Measurements from ENCODE around the gene SLC7A6. TPM values are rescaled to one million over a fixed set of nuclear protein-coding genes. Genes with fewer than 3 reads are reported as not detected.

Gene SLC7A6
- total and polyA plus RNA-seq, 10 of the 15 experiments (the other 5 are each of a cell fraction or from before 2014, with no cell fraction given), result 8.2 to 60.4 (median 28.6) TPM

DNA sequence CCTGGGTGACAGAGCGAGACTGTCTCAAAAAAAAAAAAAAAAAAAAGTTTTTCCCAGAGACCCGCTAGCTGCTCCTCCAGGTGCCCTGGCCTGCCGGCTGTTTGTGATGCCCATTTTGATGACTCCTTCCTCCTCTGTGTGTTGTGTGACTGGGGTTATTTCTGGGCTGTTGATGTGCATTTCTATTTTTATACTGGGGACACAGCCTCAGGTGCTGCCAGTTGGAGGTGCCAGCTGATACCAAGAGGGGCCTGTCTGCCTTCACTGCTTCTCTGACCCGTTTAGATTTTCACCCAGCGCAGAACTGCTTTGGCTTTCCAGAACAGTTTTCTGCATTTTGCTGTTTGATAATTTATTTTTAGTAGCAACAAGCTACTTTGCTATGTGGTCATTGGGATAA lies 12.5 kb upstream of the SLC7A6 start:
- POLR2A ChIA-PET, result interaction anchor here (0.6 to 1.7 kb wide), 7 partner anchors 14 to 278 kb away, joined by 3 to 7 read pairs (median 4); no protein-coding TSS in a partner anchor
- SMC1A ChIA-PET (ENCODE audit: uncharacterized antibody, unreplicated experiment), result interaction anchor here (1.9 to 2.6 kb wide), 2 partner anchors 10 to 77 kb away, joined by 10 to 13 read pairs; no protein-coding TSS in a partner anchor
- Histone ChIP-seq H4K20me1 (ENCODE audit: control insufficient read depth, insufficient read depth) (no peaks in the 10 kb centered on the region), H3K79me2 (ENCODE audit: control insufficient read depth, insufficient read depth, low read length) (no peaks in the 10 kb centered on the region), H2AFZ (ENCODE audit: control insufficient read depth, low read depth, low read length) (no peak overlapping the region), H3K4me3 (no peak overlapping the region), H3K36me3 (ENCODE audit: control insufficient read depth in 2 of 2, insufficient read depth in 2 of 2, low read length in 1 of 2) (peaks cover 1 to 3% of the 10 kb centered on the region in 2 experiments; a peak in 2 of 4 replicates), H3K4me2 (ENCODE audit: control insufficient read depth, insufficient read depth) (no peak overlapping the region), H3K27ac (ENCODE audit: control insufficient read depth, insufficient read depth) (no peak overlapping the region), H3K27me3 (replicated peaks in 1 of 2; ENCODE audit: control insufficient read depth in 2 of 2, insufficient read depth in 2 of 2, low read length in 1 of 2) (no peaks in the 10 kb centered on the region), H3K9ac (ENCODE audit: control insufficient read depth, insufficient read depth, low read length) (no peak overlapping the region), H3K9me3 (replicated peaks; ENCODE audit: control insufficient read depth, insufficient read depth, low read length) (no peaks in the 10 kb centered on the region), H3K4me1 (ENCODE audit: control insufficient read depth, insufficient read depth, low read length) (peaks cover 9% of the 10 kb centered on the region)
- CTCF ChIA-PET, result interaction anchor here (1.6 to 3.4 kb wide), 4 partner anchors 10 to 77 kb away, joined by 11 to 25 read pairs (median 16); partner anchors contain the start of gene SLC7A6
- intact Hi-C loops (cut with micrococcal nuclease; ENCODE audit: unreplicated experiment) (no loop called here), in situ Hi-C loops (cut with MboI) (no loop called here)
- ATAC-seq (peak; percentile 16; the same call in 1 of the 3 replicates), DNase-seq (ENCODE audit: low read depth, low spot score) (no peak), FAIRE-seq (no peak)
- RAD21 ChIA-PET (ENCODE audit: unreplicated experiment), result interaction anchor here (0.9 to 2.4 kb wide), 4 partner anchors 10 to 77 kb away, joined by 3 to 8 read pairs (median 6); no protein-coding TSS in a partner anchor
- BruUV-seq (replicated peaks), result no TSS peak
- 53% methylated on average over 5 of the region's 5 CpGs for WGBS (ENCODE audit: insufficient coverage, insufficient replicate concordance, low lambda C conversion rate, missing lambda C conversion rate)
- no peak for TF ChIP-seq CBFB (IDR thresholded peaks at IDR 0.05; ENCODE audit: low read depth)
- TF ChIP-seq CBX3 (IDR thresholded peaks at IDR 0.05; ENCODE audit: borderline replicate concordance, low read depth), result no peak
- no peak for TF ChIP-seq SMC3 (IDR thresholded peaks at IDR 0.05; ENCODE audit: borderline replicate concordance, low read length)
- TF ChIP-seq, protein P1, sequence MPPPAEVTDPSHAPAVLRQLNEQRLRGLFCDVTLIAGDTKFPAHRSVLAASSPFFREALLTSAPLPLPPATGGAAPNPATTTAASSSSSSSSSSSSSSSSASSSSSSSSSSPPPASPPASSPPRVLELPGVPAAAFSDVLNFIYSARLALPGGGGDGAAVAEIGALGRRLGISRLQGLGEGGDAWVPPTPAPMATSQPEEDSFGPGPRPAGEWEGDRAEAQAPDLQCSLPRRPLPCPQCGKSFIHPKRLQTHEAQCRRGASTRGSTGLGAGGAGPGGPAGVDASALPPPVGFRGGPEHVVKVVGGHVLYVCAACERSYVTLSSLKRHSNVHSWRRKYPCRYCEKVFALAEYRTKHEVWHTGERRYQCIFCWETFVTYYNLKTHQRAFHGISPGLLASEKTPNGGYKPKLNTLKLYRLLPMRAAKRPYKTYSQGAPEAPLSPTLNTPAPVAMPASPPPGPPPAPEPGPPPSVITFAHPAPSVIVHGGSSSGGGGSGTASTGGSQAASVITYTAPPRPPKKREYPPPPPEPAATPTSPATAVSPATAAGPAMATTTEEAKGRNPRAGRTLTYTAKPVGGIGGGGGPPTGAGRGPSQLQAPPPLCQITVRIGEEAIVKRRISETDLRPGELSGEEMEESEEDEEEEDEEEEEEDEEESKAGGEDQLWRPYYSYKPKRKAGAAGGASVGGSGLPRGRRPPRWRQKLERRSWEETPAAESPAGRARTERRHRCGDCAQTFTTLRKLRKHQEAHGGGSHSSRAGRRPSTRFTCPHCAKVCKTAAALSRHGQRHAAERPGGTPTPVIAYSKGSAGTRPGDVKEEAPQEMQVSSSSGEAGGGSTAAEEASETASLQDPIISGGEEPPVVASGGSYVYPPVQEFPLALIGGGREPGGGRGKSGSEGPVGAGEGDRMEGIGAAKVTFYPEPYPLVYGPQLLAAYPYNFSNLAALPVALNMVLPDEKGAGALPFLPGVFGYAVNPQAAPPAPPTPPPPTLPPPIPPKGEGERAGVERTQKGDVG (CRISPR knock-in tag; IDR thresholded peaks at IDR 0.05), result no peak

Data from GM12878 (cell line).